LoVo (cell line): ENCODE results near the gene FRK.
"Not testable (repeated sequence)": the region's sequence is repeated elsewhere in the genome, so short reads cannot be mapped to it uniquely, and the experiment has no call there.

ENCODE experiments used
- DNase-seq: peaks from one replicate; pipeline ENCODE4 v3.0.0-alpha.2; 2016; ENCODE audit warnings: low spot score

Gene FRK

GRCh38 chr6:115888687-115889470 lies 171.8 kb downstream of the FRK start:
- DNase-seq = not testable (repeated sequence)

- no peak for DNase-seq
These were observed 172.8 kb downstream of the FRK start for GRCh38 chr6:115887891-115888290.

- no peak for DNase-seq
These were observed 174.9 kb downstream of the FRK start for GRCh38 chr6:115885636-115886366.

- DNase-seq = no peak
These were observed 177.9 kb downstream of the FRK start for GRCh38 chr6:115882771-115883170.

- DNase-seq = no peak
These were observed 178.5 kb downstream of the FRK start for GRCh38 chr6:115882174-115882573.
